GM12878 (cell line): ENCODE measurements around the gene GLI2.

Experiments
- BCLAF1 ChIP-seq: fragments of 450-650 bp; IDR thresholded peaks from 2 replicates; pipeline ENCODE4 v1.6.1; 2017; ENCODE audit warnings: antibody characterized with exemption, mild to moderate bottlenecking, moderate library complexity
- CTCF ChIP-seq, 3 experiments: IDR thresholded peaks in 2 of 3; conservative IDR thresholded peaks in 1 of 3; 2 replicates each; pipeline ENCODE4 v1.5.1; 2011; ENCODE audit warnings: low read depth in 3 of 3, low read length in 3 of 3, mild to moderate bottlenecking in 3 of 3, control low read depth in 2 of 3, moderate library complexity in 2 of 3, inconsistent platforms in 1 of 3, mixed read lengths in 1 of 3; ENCODE audit not compliant: control insufficient read depth in 2 of 3, insufficient read depth in 1 of 3; ENCODE audit errors: extremely low read depth in 1 of 3
- ESRRA ChIP-seq: IDR thresholded peaks from 2 replicates; pipeline ENCODE4 v1.6.1; 2012; ENCODE audit warnings: mild to moderate bottlenecking, low read length, improper control_type of control experiment
- EZH2 ChIP-seq: IDR thresholded peaks from 2 replicates; pipeline ENCODE4 v1.6.1; 2012; ENCODE audit warnings: low read depth, mild to moderate bottlenecking, control low read depth, inconsistent platforms, low read length, borderline replicate concordance; ENCODE audit not compliant: control insufficient read depth
- FOS ChIP-seq: IDR thresholded peaks from 3 replicates; pipeline ENCODE4 v1.6.1; 2011; ENCODE audit warnings: borderline replicate concordance; ENCODE audit not compliant: insufficient read length; ENCODE audit errors: extremely low read depth
- HDAC2 ChIP-seq: fragments of 200-600 bp; sonication (generic); IDR thresholded peaks from 2 replicates; pipeline ENCODE4 v1.6.1; 2017
- IKZF2 ChIP-seq, 2 experiments: fragments of 450-650 bp; IDR thresholded peaks; 2 replicates each; pipeline ENCODE4 v1.6.1; 2017; ENCODE audit warnings: mild to moderate bottlenecking in 2 of 2, moderate library complexity in 2 of 2
- JUNB ChIP-seq: IDR thresholded peaks from 2 replicates; pipeline ENCODE4 v1.6.1; 2016; ENCODE audit warnings: antibody characterized with exemption, mild to moderate bottlenecking
- NFYB ChIP-seq: IDR thresholded peaks from 2 replicates; pipeline ENCODE4 v1.6.1; 2011; ENCODE audit warnings: low read depth, mild to moderate bottlenecking, low read length, improper control_type of control experiment, moderate library complexity; ENCODE audit not compliant: insufficient read depth
- SIN3A ChIP-seq: IDR thresholded peaks from 2 replicates; pipeline ENCODE4 v1.6.1; 2012; ENCODE audit warnings: low read depth, low read length, improper control_type of control experiment
- SMC3 ChIP-seq: IDR thresholded peaks from 2 replicates; pipeline ENCODE4 v1.6.1; 2011; ENCODE audit warnings: low read length, improper control_type of control experiment, borderline replicate concordance
- ZSCAN29 ChIP-seq: fragments of 450-650 bp; IDR thresholded peaks from 2 replicates; pipeline ENCODE4 v1.6.1; 2017; ENCODE audit warnings: mild to moderate bottlenecking, moderate library complexity

- no peak for TF ChIP-seq CTCF (IDR thresholded peaks at IDR 0.05 in 2 of 3, conservative IDR thresholded peaks at IDR 0.05 in 1 of 3; ENCODE audit: control insufficient read depth in 2 of 3, extremely low read depth in 1 of 3, insufficient read depth in 1 of 3, low read depth in 3 of 3, low read length in 3 of 3)
- TF ChIP-seq ESRRA: no peak
- no peak for TF ChIP-seq ZSCAN29
- TF ChIP-seq BCLAF1: no peak
- no peak for TF ChIP-seq SMC3
- TF ChIP-seq EZH2: no peak
- TF ChIP-seq HDAC2: no peak
- no peak for TF ChIP-seq SIN3A
- TF ChIP-seq IKZF2 (IDR thresholded peaks at IDR 0.05): no peak
- no peak for TF ChIP-seq FOS
- no peak for TF ChIP-seq NFYB
- TF ChIP-seq JUNB: no peak
These were observed 12.0 kb downstream of the GLI2 start for GRCh38 chr2:120747706-120748105.
